Thyroid gland (tissue), 4 donors: ENCODE results near the gene TIMM29.

Experiments used
- CTCF ChIP-seq, 6 experiments: fragments of 200-600 bp in 3 of 6; fragments of 450-650 bp in 3 of 6; sonication (generic) in 3 of 6; IDR thresholded peaks; one replicate each; pipeline ENCODE4 v1.5.1; 2016 to 2019; ENCODE audit warnings: antibody characterized with exemption in 6 of 6, mild to moderate bottlenecking in 2 of 6, inconsistent platforms in 1 of 6, moderate library complexity in 1 of 6
- POLR2A ChIP-seq, 2 donors: fragments of 450-650 bp; IDR thresholded peaks; one replicate each; pipeline ENCODE4 v1.6.1; 2017; ENCODE audit warnings: antibody characterized with exemption in 2 of 2, mild to moderate bottlenecking in 2 of 2, moderate library complexity in 1 of 2

- TF ChIP-seq POLR2A (IDR thresholded peaks at IDR 0.05) (no peak), CTCF (IDR thresholded peaks at IDR 0.05) (no peak)
These were observed 30.0 kb upstream of the TIMM29 start for GRCh38 chr19:10898633-10899032.
